GM19238 (cell line): ENCODE data around the gene UBE2V1.
"Not testable (repeated sequence)": the region's sequence is repeated elsewhere in the genome, so short reads cannot be mapped to it uniquely, and the experiment has no call there.

Source experiments
- DNase-seq: peaks from one replicate; pipeline ENCODE4 v3.0.0; 2011; ENCODE audit warnings: low spot score; ENCODE audit not compliant: insufficient read length

Gene UBE2V1

DNA sequence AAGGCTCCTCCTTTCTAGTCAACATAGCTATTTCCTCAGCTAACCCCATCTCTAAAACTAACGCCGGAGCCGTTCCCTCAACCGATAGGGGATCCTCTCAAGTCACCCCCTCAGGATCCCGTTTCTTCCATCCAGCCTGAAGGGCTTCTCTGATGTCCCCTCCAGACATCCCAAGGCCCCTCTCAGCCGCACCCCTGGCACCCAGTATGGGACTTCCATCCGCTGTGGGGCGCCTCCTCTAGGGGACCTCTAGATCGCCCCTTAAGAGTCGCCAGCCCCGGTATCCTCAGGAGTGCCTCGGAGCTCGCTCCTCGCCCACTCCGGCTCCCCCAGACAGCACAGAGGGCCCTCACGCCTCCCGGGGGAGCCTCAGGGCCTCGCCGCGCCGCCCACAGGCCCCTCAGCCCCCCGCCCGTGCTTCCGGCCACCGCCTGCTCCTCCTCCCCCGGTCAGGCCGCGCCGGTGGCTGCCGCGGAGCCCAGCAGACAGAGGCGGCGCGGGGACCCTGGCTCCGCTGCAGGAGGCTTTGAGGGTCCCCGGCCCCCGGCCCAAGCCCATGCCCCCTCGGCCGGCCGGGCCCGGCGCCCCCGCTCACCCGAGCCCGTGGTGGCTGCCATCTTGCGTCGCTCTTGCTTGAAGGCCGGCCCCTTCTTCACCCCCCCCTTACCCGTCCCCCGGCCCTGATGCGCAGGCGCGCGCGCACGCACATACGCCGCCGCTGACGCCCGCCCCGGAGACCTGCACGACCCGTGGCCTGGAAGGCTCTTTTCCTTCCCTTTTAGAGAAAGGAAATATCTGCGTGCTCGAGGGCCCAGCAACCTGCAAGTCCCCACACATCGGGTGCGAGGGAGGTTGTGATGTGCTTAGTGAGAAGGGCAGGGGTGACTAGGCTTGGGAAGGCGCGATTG, at the start of gene UBE2V1:
TSS of gene UBE2V1 (minus strand) at position 639 of the 908 bp plus-strand sequence. CDS start at position 617, 22 bp downstream.
- peak; percentile 92 for DNase-seq

DNA sequence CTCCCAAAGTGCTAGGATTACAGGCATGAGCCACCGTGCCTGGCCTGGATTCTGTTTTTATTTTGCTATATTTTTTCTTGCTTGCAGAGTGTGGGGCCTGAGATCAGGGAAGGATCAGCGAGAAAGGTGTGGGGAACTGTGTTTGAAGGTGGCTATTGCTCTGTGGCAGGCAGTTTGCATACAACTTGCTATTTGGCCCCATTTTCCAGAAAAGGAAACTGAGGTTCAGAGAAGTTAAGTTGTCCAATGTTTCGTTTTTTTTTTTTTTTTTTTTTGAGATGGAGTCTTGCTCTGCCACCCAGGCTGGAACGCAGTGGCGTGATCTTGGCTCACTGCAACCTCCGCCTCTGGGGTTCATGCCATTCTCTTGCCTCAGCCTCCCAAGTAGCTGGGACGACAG, 48.5 kb upstream of the UBE2V1 start:
- DNase-seq, result not testable (repeated sequence)

DNA sequence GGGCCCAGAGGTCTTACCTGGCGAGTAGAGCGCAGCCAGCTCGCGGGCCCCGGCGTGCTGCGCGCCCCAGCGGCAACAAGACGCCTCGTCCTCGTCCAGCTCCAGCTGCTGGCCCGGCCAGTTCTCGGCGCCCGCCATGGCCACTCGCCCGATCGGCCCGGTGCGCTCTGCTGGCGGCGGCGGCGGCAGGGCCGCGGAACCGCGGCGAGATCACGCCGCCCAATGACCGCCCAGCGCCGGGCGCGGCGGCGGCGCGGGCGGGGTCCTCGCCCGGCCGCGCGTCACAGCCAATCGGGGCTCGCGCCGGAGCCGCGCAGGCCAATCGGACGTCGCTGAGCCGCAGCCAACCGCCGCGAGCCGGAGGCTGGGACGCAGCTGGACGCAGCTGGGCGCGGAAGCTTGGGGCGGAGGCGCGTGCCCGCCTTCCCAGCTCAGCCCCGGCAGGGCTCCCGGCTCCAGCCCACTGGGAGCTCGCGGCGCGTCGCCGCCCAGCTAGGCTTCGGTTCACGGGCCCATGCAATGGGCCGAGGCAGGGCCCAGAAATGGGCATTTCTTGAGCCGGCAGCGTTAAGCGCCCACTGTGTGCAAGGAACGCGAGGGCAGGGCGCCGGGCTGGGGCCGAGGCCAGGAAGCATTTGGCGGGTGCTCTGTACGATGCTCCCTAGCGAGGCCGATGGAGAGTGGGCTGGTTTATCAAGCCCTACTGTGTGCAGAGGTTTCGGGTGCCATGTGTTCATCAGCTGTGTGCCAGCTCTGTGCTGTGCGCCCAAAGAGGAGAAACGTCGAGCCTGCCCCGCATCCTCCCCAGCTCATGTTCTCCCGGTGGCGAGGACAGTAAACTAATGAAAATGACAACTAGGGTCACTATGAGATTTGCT, 40.8 kb upstream of the UBE2V1 start, which contains the start of gene PEDS1:
TSS of gene PEDS1 (minus strand) at position 224 of the 878 bp plus-strand sequence. CDS start at position 138, 86 bp downstream.
- DNase-seq, result peak; percentile 99

DNA sequence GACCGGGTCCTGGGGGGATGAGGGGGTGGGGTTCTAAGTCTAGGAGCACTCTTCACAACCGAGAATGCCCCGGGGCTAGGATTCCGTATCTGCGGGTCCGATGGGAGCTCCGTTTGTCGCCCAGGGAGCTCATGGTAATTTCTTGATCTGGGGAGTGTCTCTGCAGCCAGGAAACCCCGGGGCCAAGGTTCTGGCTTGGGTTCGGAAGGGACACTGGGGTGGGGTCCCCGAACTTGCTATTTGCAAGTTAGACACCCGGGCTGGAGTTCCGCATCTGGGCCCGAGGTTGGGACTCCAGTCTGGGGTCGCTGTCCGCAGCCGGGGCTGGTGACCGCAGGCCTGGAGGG, 40.2 kb upstream of the UBE2V1 start:
- DNase-seq, result no peak

DNA sequence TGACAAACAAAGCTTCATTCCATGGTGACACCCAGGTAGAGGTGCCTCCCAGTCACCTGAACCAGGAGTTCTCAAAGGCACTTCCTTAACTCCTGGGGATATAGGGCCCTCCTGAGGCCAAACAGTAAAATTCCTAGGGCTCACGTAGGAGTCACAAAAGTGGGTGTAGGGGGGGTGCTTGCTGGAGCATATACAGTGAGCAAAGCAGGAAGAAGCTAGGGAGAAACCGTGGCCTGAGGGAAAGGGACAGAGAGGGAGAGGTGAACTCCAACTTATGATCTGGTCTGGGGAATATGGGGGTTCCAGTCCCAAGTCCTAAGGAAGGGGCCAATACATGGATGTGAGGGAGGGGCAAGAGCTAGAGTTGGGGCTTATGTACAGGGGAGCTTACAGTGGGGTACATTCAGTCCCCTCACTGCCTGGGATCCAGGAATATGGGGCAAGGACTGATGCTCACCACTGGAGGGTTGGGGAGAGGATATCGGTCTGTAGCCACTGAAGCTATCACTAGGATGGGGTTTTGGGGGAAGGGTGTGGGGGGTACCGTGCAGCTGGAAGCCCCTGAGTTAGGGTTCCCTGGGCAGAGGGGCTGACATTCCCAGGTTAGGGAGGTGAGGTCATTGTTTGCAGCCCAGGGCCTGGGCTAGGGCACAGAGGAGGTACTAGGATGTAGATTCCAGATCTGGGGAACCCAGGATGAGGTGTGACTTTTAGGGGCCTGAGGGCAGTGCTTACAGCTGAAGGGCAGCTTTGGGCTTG, 39.6 kb upstream of the UBE2V1 start:
- no peak for DNase-seq

DNA sequence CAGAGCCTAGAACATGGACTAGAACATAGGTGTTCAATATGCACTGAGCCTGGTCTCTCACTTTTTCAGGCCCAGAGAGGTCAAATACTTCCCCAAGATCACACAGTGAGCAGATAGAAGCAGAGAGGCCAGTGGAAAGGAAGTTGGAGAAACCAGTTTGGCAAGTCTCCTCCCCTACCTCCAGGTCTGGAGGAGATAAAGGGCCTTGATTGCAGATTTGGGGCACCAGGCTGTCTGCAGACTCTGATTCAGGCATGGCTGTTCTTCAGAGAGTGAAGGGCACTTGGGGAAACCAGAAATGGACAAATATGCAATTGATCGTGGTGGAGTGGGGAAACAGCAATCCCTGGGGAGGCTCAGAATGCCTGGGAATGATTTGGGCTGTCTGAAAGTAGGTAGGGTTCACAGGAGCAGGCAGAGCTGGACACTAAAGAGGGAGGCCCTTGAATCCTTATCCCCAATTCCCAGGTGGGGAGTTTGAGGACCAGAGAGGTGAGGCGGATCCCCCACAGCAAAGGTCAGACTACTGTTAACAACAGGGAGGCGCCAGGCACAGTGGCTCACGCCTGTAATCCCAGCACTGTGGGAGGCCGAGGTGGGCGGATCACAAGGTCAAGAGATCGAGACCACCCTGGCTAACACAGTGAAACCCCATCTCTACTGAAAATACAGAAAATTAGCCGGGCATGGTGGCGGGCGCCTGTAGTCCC, 38.2 kb upstream of the UBE2V1 start:
- DNase-seq, result no peak

DNA sequence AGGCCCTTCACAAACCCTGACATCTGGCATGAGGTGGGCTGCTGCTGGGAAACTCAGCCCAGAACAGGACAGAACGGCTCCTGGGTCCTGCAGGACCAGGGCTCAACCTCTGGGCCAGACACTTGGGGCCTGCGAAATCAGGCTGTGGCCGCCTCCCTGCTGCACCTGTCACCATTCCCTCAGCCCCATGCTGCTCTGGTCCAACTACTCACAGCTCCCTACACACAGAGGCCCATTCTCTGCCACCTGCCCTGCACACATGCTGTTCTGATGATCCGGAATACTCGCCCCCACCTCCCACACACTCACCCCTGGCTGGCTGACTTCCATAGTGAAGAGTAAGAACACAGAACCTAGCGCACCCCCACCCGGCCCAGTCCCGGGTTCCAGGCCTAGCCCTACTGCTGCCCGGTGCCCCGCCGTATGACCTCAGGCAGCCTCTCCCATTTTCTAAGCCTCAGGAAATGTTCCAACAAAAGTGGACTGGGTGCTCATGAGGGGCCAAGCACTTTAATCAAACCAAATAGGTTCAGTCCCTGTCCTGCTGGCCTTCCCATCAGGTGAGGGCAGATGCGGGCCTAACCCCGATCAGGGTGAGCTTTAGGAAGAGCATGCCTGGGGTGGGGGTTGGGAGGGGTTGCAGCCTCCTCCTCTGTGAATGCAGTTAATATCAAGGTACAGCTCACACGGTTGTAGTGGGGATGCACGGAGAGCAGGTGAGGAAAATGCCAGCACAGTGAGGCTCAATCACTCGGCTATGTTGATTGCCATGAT, 36.7 kb upstream of the UBE2V1 start:
- no peak for DNase-seq

DNA sequence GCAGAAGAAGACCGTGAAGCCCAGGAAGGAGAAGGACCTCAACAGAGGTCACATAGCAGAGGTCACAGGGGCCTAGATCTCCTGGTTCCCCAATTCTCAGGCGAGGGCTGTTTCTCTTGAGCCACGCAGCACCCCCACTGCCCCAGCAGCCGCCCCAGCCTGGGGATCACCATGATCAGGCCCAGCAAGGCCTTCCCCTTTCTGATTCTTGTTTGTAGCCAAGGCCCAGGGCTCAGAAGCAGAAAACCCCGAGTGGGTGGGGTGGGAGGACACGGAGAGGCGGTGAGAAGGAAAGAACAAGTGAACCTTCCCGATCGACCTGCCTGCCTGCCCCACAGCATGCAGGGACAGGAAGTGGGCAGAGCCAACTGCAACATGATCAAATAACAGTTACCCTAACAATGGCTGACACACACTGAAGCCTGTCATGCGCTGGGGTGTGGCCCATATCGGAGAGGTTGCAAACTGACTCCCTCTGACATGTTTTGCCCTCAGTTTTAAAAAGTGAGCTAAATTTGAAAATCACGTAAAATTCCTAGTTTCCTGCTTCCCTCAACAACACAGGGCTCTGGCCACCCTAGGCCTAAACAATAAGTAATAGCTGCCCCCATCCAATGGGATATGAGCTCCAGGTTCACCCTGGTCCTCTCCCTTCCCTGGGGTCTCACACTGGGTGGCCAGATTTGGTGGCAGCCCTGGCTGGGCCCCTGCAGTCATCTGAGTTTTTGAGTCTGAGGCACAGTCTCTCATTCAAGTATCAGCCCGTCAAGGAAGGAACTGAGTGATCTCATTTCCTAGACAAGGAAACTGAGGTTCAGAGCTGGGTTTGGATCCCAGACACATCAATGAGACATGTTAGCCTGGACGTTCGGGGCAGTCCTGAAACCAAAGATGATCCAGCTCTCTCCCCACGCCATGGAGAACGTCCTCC, 34.0 kb upstream of the UBE2V1 start:
- peak; percentile 52 for DNase-seq

DNA sequence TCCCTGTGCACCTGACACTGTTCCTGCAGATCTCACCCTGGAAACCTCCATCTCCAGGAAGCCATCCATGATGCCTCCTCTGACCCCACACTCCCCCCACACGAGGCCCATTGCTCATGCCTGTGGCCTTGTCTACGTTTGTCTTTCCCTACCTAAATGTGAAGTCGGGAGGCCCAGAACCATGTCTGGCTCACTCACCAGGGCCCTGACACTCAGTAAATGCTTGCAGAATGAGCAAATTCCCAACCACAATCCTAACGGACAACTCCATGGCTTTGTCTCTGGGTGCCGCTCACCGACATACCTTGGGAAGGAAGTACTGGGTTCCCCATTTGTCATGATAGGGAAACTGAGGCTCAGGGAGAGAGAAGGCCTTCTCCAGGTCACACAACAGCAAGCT, 33.3 kb upstream of the UBE2V1 start:
- no peak for DNase-seq

DNA sequence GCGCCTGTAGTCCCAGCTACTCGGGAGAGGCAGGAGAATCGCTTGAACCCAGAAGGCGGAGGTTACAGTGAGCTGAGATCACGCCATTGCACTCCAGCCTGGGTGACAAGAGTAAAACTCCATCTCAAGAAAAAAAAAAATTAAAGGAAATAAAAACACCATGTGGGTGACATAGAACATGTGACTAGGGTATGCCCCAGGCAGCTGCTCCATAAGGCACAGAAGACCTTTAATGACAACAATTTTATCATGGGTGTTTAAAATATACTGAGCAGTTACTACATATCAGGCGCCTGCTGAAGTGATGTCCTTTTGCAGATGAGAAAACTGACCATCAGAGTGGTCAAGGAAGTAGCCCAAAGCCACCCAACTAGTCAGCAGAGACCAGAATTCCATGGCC, 32.6 kb upstream of the UBE2V1 start:
- no peak for DNase-seq

DNA sequence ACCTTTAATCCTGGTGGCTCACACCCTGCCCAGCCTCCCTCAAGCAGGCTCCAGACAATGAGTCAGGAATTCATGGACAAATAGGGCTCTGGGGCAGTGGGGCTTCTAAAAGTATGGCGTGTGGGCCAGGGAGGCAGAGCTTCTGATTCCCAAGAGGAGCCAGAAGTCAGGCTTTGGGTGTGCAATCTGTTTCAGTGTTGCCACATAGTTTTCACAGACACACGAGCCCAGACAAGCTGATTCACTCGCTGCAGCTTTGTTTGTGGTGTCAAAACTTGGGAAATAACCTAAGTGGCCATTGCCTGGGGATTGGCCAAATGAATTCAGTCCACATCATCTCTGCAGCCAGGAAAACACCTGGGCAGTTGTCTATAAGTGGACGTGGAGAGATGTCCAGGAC, 31.4 kb upstream of the UBE2V1 start:
- DNase-seq, result no peak

DNA sequence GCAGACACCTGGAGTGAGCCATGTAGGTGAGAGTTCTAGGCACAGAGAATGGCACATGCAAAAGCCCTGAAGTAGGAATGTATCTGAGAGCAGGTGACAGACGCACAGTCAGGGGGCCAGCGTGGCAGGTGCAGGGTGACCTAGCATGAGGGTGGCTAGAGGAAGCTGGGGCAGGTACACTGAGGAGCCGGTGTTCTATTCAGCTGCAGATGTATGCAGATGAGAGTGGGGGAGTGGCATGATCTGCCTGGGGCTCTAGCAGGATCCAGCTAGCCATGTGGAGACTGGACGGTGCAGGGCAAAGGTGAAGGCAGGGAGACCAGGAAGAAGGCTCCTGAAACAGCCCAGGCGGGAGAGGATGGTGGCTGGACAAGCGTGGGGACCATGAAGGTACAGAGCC, 29.9 kb upstream of the UBE2V1 start:
- no peak for DNase-seq

DNA sequence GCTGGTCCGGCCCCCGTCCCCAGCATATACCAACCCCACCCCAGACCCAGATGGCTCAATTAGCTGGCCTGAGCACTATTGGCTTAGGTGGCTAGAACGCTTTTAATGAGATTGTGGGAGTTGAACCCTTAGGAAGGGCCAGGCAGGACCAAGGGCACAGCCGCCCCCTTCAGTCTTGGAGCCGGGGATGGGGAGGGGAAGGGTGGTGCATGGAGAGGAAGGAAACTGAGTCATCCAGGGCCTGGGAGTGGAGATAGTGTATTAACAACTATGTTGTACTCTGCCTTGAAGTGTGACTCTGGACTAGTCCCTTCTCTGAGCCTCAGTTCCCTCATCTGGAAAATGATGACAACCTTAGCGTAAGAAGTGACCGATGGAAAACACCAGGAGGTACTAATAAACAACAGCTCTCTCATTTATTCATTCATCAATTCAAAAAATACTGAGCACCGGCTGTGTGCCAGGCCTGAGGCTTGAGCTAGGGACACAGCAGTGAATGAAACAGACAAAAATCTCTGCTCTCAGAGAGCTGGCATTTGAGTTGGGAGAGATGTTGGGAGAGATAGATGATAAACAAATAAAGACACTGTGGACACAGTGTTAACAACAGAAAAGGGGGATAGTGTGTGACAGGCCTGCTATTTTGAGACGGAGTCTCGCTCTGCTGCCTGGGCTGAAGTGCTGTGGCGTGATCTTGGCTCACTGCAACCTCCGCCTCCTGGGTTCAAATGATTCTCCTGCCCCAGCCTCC, 29.0 kb upstream of the UBE2V1 start:
- no peak for DNase-seq

DNA sequence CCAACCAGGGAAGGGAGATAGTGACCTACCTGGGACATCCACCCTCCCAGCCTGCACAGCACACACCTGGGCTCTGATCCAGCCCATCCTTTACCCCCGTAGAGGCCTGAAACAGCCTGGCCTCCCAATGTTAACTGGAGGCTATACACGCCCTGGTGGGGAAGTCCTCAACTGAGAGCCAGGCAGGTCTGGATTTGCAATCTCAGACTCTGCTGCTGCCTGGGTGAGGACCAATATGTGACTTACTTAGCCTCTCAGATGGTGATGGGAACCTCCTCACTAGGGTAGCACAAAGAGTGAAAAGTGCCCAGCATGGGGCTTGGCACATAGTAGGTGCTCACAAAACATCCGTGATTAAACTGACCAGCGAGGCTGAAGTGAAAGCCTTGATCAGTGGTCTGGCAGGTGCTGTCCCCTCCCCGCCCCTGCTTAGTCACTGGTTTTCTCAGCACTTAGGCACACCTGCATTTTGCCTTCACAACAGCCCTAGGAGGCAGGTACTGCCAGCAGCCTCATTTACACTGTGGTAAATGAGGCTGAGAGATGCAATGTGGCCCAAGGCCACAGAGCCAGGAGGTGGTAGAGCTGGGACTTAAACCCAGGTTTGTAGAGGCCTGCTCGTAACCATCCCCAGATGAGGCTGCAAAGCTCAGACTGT, 28.2 kb upstream of the UBE2V1 start:
- DNase-seq, result no peak

DNA sequence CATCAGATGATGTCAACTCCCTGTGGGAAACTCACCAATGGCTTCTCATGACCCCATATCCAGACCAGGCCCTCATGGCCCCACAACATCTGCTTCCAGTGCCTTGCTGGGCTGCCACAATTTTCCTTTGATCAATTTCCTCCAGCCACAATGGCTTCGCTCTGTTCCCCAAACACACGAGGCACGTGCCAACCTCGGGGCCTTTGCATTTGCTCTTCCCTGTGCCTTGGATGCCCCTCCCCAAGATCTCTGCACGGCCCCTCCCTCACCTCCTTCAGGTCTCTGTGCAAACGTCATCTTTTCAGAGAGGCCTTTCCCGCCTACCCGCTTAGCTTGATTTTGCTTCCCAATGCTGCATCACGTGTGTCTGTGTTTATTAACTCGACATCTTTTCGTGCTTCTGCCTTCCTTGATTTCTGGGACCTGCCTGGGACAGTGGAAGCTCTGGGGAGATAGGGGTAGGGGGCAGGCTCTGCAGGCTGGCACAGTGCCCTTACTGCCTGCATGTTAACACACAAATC, 27.4 kb upstream of the UBE2V1 start:
- no peak for DNase-seq

DNA sequence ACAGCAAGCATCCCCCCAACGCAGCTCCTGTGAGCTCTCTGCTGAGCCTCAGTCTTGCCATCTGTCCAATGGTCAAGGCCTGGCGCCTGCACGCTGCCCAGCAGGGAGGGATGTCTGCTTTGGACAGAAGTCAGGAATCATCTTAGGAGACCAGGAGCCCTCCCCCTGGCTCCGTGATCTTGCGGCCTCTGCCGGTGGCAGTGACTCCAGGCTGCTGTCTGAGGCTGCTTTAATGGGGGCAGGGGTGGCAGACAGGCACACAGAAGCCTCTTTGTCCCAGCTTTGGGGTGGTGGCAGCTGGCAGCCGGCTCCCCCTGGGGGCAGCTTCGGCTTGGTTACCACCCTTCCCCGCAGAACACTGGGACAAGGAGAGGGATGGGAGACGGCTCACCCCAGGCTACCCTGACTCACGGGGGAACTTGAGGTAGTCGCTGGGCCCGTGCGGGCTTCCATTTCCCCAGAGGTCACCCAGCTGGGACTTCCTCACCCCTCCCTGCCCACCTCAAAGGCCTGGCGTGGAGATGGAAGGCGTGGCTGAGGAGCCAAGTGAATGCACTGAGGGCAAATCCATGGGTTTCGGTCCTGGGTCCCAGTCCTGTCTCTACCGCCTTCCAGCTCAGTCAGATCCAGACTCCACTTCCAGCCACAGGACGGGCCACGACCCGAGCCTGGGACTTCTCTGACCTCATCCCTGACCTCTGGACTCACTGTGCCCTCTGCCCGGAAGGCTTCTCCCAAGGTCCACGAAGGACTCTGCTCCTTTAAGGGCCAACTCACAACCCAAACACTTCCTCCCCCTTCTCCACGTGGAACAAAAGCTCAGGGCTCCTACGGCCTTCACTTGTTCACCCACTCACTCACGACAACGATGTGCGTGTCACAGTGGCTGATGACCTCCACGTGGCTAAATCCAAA, 25.8 kb upstream of the UBE2V1 start:
- DNase-seq, result no peak

DNA sequence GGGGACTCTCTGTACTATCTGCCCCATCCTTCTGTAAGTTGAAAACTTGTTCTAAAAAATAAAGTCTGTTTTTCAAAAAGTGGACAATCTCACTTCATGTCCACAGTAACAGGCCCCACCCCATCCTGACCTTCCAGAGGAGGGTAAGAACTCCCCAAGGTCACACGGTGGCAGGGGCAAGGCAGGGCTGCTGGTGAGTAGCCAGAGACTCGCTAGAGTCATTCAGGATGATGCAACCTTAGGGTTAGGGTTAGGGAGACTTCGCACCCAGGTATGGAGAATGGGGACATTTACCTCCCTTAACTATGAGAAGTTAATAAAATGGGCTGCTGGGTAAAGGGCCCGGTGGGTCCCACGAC, 25.1 kb upstream of the UBE2V1 start:
- DNase-seq, result no peak
